ENCODE data around the gene NLGN3.

Gene NLGN3

DNA sequence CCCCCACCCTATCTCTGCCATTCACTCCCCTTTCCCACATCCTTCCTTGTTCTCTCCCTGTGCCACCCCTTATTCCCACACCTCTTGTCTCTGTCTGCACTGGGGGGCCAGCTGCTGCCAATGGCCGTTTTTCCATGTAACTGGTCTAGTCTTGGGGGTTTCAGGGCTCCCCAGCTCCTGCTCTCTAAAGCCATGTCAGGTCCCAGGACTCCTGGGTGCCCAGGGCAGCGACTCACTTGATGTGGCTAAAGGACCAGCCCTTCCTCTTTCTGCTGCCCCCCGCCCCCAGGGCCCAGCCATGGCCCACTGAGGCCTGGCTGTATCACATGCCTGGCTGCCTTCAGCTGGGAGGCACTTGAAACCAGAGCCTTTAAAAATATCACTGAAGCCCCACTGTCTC is 10.0 kb downstream of the NLGN3 start:
- H3K79me2 ChIP-seq (ENCODE audit: low read length), result no peaks in the 10 kb centered on the region

DNA sequence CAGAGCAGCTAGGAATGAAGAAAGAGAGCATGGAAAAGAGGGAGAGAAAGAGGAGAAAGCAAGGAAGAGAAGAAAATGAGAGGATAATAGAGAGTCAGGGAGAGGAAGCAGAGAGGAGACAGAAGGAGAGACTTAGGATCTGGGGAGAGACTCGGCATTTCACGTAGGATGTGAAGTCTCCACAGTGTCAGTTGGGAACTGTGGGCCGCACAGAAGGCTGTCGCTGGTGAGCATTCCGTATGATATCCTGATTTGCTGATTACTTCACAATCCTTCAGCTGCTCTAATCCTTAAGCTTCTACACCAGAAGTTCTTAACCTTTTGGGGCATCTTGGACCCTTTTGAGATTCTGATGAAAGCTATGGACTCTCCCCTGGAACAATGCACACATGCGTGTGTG is 14.0 kb downstream of the NLGN3 start:
- H4K20me1 ChIP-seq (ENCODE audit: insufficient read depth, low read length), result no peaks in the 10 kb centered on the region
- no peak overlapping the region for H2AFZ ChIP-seq (ENCODE audit: low read depth, low read length)
- TF ChIP-seq, protein P1, sequence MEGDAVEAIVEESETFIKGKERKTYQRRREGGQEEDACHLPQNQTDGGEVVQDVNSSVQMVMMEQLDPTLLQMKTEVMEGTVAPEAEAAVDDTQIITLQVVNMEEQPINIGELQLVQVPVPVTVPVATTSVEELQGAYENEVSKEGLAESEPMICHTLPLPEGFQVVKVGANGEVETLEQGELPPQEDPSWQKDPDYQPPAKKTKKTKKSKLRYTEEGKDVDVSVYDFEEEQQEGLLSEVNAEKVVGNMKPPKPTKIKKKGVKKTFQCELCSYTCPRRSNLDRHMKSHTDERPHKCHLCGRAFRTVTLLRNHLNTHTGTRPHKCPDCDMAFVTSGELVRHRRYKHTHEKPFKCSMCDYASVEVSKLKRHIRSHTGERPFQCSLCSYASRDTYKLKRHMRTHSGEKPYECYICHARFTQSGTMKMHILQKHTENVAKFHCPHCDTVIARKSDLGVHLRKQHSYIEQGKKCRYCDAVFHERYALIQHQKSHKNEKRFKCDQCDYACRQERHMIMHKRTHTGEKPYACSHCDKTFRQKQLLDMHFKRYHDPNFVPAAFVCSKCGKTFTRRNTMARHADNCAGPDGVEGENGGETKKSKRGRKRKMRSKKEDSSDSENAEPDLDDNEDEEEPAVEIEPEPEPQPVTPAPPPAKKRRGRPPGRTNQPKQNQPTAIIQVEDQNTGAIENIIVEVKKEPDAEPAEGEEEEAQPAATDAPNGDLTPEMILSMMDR (IDR thresholded peaks at IDR 0.05; ENCODE audit: low read depth, low read length), result no peak
- TF ChIP-seq EZH2phosphoT487 (IDR thresholded peaks at IDR 0.05; ENCODE audit: low read depth), result no peak
- no peak overlapping the region for H3K27ac ChIP-seq (ENCODE audit: low read length)
- no peak overlapping the region for H3K9ac ChIP-seq (ENCODE audit: low read length)
- no peaks in the 10 kb centered on the region for H3K27me3 ChIP-seq (ENCODE audit: low read depth, low read length)
- H3K36me3 ChIP-seq (replicated peaks; ENCODE audit: low read depth, low read length), result peaks cover 7% of the 10 kb centered on the region
- H3K9me3 ChIP-seq (ENCODE audit: insufficient read depth, low read length), result no peaks in the 10 kb centered on the region
- H3K4me1 ChIP-seq (ENCODE audit: low read length), result no peaks in the 10 kb centered on the region
- H3K4me2 ChIP-seq (ENCODE audit: low read length), result no peak overlapping the region
- no peaks in the 10 kb centered on the region for H3K79me2 ChIP-seq (ENCODE audit: low read length)
- H3K4me3 ChIP-seq (ENCODE audit: low read length), result no peak overlapping the region

More for the DNA sequence above, 10.0 kb downstream of the NLGN3 start:
- no peak for TF ChIP-seq EZH2phosphoT487 (IDR thresholded peaks at IDR 0.05; ENCODE audit: low read depth)
- TF ChIP-seq, protein P1 (IDR thresholded peaks at IDR 0.05; ENCODE audit: low read depth, low read length), result no peak
- no peaks in the 10 kb centered on the region for H3K9me3 ChIP-seq (ENCODE audit: insufficient read depth, low read length)
- H2AFZ ChIP-seq (ENCODE audit: low read depth, low read length), result no peak overlapping the region
- no peak overlapping the region for H3K4me3 ChIP-seq (ENCODE audit: low read length)
- H4K20me1 ChIP-seq (ENCODE audit: insufficient read depth, low read length), result no peaks in the 10 kb centered on the region
- no peak overlapping the region for H3K9ac ChIP-seq (ENCODE audit: low read length)
- H3K4me1 ChIP-seq (ENCODE audit: low read length), result no peaks in the 10 kb centered on the region
- H3K27me3 ChIP-seq (ENCODE audit: low read depth, low read length), result no peaks in the 10 kb centered on the region
- H3K4me2 ChIP-seq (ENCODE audit: low read length), result no peak overlapping the region
- H3K36me3 ChIP-seq (replicated peaks; ENCODE audit: low read depth, low read length), result no peaks in the 10 kb centered on the region
- H3K27ac ChIP-seq (ENCODE audit: low read length), result no peak overlapping the region

- H3K9ac ChIP-seq (ENCODE audit: low read length), result no peak overlapping the region
Observed at GRCh38 chrX:71159335-71159734, 14.7 kb downstream of the NLGN3 start.

DNA sequence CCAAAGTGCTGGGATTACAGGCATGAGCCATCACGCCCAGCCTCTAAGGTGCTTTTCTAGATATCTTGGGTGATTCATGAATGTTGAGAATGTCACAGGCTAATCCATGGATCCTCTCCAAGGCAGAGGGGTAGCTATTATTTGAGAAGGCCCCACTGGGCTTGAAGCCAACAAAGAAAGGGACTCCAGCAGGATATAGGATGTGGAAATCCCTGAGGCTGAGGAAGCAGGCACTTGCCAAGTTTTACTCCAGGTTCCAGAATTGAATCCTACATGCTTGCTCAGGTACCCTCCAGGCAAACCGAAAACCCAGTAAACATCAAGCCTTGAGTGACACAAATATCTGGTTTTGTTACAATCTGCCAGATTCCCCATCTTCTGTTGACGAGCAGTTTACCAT is 15.8 kb downstream of the NLGN3 start:
- no peak overlapping the region for H3K4me2 ChIP-seq (ENCODE audit: low read length)
- H4K20me1 ChIP-seq (ENCODE audit: insufficient read depth, low read length), result no peaks in the 10 kb centered on the region
- no peak overlapping the region for H3K9ac ChIP-seq (ENCODE audit: low read length)
- H3K4me1 ChIP-seq (ENCODE audit: low read length), result no peaks in the 10 kb centered on the region
- peaks cover 7% of the 10 kb centered on the region for H3K36me3 ChIP-seq (replicated peaks; ENCODE audit: low read depth, low read length)
- TF ChIP-seq, protein P1 (IDR thresholded peaks at IDR 0.05; ENCODE audit: low read depth, low read length), result no peak
- TF ChIP-seq EZH2phosphoT487 (IDR thresholded peaks at IDR 0.05; ENCODE audit: low read depth), result no peak
- no peak overlapping the region for H3K27ac ChIP-seq (ENCODE audit: low read length)
- H3K79me2 ChIP-seq (ENCODE audit: low read length), result no peaks in the 10 kb centered on the region
- H2AFZ ChIP-seq (ENCODE audit: low read depth, low read length), result no peak overlapping the region
- no peaks in the 10 kb centered on the region for H3K9me3 ChIP-seq (ENCODE audit: insufficient read depth, low read length)
- no peaks in the 10 kb centered on the region for H3K27me3 ChIP-seq (ENCODE audit: low read depth, low read length)
- no peak overlapping the region for H3K4me3 ChIP-seq (ENCODE audit: low read length)

More at GRCh38 chrX:71159335-71159734, 14.7 kb downstream of the NLGN3 start:
- Histone ChIP-seq H3K9me3 (ENCODE audit: insufficient read depth, low read length) (no peaks in the 10 kb centered on the region), H3K27me3 (ENCODE audit: low read depth, low read length) (no peaks in the 10 kb centered on the region), H4K20me1 (ENCODE audit: insufficient read depth, low read length) (no peaks in the 10 kb centered on the region), H3K4me3 (ENCODE audit: low read length) (no peak overlapping the region), H3K27ac (ENCODE audit: low read length) (no peak overlapping the region), H3K4me1 (ENCODE audit: low read length) (no peaks in the 10 kb centered on the region), H3K4me2 (ENCODE audit: low read length) (no peak overlapping the region), H2AFZ (ENCODE audit: low read depth, low read length) (no peak overlapping the region), H3K79me2 (ENCODE audit: low read length) (no peaks in the 10 kb centered on the region), H3K36me3 (replicated peaks; ENCODE audit: low read depth, low read length) (peaks cover 7% of the 10 kb centered on the region)
- TF ChIP-seq, protein P1 (IDR thresholded peaks at IDR 0.05; ENCODE audit: low read depth, low read length), result no peak
- TF ChIP-seq EZH2phosphoT487 (IDR thresholded peaks at IDR 0.05; ENCODE audit: low read depth), result no peak
